ENCODE measurements around the gene ENAH. TPM values are rescaled to one million over a fixed set of nuclear protein-coding genes. Genes with fewer than 3 reads are reported as not detected.
"Not testable (repeated sequence)": the region's sequence is repeated elsewhere in the genome, so short reads cannot be mapped to it uniquely, and the experiment has no call there.

ENAH gene
- total RNA-seq, 1 donor from 2014 or later = 104 TPM

GRCh38 chr1:225677350-225678124, 24.6 kb upstream of the ENAH start:
- DNase-seq (ENCODE audit: low spot score) = no peak

GRCh38 chr1:225674381-225674780, 21.5 kb upstream of the ENAH start:
- DNase-seq (ENCODE audit: low spot score) = no peak

- DNase-seq (ENCODE audit: low spot score) = no peak
These were observed 18.1 kb upstream of the ENAH start for GRCh38 chr1:225670806-225671733.

GRCh38 chr1:225670356-225670755, 17.4 kb upstream of the ENAH start:
- no peak for DNase-seq (ENCODE audit: low spot score)

- DNase-seq (ENCODE audit: low spot score) = no peak
These were observed 15.3 kb upstream of the ENAH start for GRCh38 chr1:225668222-225668621.

GRCh38 chr1:225667362-225667761, 14.4 kb upstream of the ENAH start:
- DNase-seq (ENCODE audit: low spot score) = no peak

GRCh38 chr1:225666495-225666894, 13.6 kb upstream of the ENAH start:
- no peak for DNase-seq (ENCODE audit: low spot score)

- no peak for DNase-seq (ENCODE audit: low spot score)
These were observed 11.8 kb upstream of the ENAH start for GRCh38 chr1:225664762-225665161.

DNA sequence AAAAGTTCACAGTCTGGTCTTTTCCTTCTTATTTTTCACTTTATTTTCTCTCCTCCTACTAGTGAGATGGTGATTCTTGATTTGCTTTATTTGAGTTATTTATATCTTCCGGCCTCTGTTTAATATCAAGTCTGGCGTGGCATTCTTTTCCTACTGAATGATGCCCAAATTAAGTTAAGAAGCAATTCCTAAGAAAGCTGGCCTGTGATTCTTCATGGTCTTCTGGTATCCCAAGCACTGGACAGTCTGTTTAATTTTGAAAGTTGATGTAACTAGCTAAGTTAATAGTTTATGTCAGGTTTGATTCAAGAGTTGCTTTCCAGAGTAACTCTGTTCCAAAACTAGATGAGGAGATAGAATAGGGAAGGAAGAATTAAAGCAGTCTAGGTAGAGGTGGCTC, 9.2 kb upstream of the ENAH start:
- DNase-seq (ENCODE audit: low spot score) = no peak

DNA sequence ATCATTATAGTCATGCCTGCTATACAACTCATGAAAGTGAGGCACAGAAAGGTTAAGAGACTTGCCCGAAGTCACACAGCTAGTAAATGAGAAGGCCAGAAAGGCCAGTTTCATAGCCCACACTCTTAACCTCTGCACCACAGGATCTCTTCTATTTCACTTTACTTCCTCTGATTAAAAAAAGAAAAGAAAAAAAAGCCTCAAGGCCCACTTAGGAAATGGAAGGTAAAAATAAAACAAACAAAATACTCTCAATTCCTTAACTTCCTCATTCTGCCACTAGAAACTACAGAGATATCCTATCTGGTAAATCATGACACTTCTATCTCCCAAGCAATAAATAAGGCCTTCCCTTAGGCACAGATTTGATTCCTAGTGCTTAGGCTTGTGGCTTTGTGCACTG, 7.6 kb upstream of the ENAH start:
- no peak for DNase-seq (ENCODE audit: low spot score)

DNA sequence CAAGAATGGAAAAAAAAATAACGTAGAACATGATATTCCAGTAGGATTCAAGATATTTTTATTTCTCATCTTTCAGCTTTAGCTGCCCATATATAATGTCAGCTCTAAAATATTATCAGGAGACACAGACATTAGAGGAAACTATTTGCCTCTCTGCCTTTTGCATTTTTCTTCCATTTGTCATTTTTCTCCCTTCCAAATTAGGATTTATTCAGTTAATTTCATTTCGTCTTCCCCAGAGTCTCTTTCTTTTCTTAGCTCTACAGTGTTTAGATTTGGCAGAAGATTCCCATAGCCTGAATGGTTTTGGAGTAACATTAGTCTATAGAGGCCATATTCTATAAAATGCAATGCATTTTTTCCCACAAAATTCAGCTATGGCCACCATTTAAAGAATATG, 5.1 kb upstream of the ENAH start:
- no peak for DNase-seq (ENCODE audit: low spot score)

- DNase-seq (ENCODE audit: low spot score) = no peak
These were observed 4.6 kb upstream of the ENAH start for GRCh38 chr1:225657462-225657989.

- DNase-seq (ENCODE audit: low spot score) = not testable (repeated sequence)
These were observed 3.3 kb upstream of the ENAH start for GRCh38 chr1:225656259-225656655.

GRCh38 chr1:225655509-225656258, 2.8 kb upstream of the ENAH start:
- peak; percentile 59 for DNase-seq (ENCODE audit: low spot score)

DNA sequence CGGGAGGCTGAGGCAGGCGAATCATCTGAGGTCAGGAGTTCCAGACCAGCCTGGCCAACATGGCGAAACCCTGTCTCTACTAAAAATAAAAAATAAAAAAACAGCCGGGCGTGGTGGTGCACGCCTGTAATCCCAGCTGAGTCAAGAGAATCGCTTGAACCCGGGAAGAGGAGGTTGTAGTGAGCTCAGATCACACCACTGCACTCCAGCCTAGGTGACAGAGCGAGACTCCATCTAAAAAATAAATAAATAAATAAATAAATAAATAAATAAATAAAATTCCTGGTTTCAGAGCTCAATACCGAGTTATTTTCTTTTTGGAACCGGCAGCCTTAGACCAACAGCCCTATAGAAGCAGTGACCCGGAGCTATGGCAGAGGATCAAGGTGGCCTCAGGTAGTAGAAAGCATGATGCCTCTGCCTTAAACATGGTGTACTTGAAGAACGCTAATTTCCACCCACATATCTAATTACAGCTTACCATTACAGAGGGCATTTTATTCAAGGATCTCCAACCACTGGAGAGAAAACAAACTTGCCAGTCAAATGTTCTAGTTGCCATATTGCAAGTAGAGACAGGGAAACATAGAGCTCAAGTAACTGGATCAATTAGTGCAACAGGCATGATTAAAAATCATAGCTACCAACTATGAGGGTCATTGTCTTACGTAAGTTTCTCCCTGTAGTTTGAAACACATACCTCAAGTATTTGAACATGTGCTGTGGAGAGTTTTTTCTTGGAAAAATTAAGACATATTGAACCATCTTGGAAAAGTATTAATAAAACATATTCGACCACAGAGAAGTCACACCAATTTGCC, 2.0 kb upstream of the ENAH start:
- no peak for DNase-seq (ENCODE audit: low spot score)

DNA sequence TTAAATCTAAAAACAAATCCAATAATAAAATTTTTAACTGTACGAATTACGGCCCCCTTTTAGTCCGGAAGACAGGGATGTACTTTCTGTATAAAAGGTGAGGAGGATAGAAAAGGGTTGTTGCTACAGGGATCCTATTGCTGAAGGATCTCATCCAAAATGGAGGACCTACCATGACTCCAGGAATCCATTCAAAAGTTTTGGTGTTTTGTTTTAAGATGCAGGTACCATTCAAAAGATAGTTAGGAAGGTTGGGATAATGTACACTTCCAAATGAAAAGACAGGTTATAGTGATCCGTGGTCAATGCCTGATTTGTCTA, 1.3 kb upstream of the ENAH start:
- no peak for DNase-seq (ENCODE audit: low spot score)

GRCh38 chr1:225653463-225654276, 747 bp upstream of the ENAH start:
- peak; percentile 66 for DNase-seq (ENCODE audit: low spot score)

DNA sequence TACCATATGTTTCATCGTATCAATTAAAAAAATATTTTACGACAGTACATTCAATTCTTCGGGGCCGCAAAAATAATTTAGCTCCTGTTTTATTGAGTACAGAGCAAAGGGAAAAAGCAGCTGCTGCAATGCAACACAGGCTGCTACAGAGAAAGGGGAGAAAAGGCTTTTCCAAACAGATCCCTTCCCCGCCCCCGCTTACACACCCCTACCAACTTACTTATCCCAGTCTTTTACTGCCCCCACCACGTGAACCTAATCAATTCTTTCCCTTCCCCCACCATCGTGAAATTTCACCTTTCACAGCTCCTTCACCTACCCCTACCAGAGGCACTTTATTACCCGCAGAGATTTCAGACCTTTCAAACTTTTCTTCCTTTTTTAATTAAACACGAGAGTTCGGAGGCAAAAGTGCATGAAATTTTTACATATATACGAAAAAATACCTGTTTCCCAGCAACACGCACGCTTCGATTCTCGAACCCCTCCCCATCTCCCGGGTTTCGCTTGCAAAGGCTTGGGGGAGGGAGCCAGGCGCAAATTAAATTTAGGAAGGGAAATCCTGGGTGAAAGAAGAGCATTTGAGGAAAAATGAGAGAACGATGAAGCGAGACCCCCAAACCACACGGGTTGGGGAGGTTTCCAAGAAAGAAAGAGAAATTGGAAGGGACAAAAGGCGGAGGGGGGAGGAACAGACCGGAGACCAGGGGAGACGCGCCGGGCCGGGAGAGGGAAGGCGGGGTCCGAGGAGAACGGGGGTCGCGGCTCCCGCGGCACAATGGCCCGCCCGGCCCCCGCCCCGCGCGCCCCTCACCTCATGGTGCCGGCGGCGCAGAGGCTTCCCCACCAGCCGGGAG, 823 bp downstream of the ENAH start:
- no peak for DNase-seq (ENCODE audit: low spot score)

GRCh38 chr1:225651376-225651871, 1.5 kb downstream of the ENAH start:
- no peak for DNase-seq (ENCODE audit: low spot score)

All from ureter (tissue), 1 donor.